ENCODE results near the gene IFIT3.

Gene IFIT3

DNA sequence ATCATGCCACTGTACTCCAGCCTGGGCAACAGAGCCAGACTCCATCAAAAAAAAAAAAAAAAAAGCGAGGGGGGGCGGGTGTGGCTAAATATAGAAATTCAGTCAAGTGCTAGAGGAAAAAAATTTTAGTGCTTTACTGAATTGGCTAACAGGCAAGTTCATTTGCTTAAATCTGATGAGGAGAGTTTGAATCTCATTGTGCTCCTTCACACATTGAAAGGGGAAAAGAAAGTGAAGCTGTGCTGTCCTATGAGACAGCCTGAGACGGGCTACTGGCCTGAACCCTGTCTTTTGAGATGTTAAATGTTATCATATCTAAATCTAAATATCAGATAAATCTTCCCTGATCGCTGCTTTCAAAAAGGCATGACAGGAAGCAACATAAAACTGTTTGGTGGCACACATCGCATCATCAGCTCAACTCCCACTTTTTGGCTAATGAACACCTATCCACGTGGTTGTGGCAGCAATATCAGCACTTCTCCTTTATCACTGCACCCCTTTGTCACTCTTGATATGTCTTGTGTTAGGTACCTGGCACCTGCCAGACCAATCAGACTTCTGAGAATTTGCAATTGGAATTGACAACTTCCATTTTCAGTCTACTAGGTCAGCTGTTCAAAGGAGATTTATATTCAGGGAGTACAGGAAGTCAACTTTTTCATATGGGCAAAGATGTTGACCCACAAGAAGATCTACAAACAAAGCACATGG, 36.1 kb downstream of the IFIT3 start:
- POLR2A ChIA-PET: no interaction called here
- Histone ChIP-seq H3K9me3 (ENCODE audit: control insufficient read depth, insufficient read depth, low read depth, low read length) (no peaks in the 10 kb centered on the region), H3K36me3 (ENCODE audit: control insufficient read depth in 2 of 2, insufficient read depth in 1 of 2, low read length in 2 of 2) (no peaks in the 10 kb centered on the region), H3K27ac (ENCODE audit: extremely low read depth, low read depth, low read length) (no peak overlapping the region), H3K4me1 (ENCODE audit: control insufficient read depth, insufficient read depth, low read length) (no peaks in the 10 kb centered on the region), H3K4me3 (ENCODE audit: low read depth, low read length) (no peak overlapping the region)
- TF ChIP-seq ZNF133 (tag by site-specific recombination; IDR thresholded peaks at IDR 0.05) (no peak), ZNF311 (tag by site-specific recombination; IDR thresholded peaks at IDR 0.05; ENCODE audit: borderline replicate concordance) (no peak), ZNF548 (tag by site-specific recombination; IDR thresholded peaks at IDR 0.05) (no peak), ZNF785 (tag by site-specific recombination; IDR thresholded peaks at IDR 0.05) (no peak), ZNF23 (tag by site-specific recombination; IDR thresholded peaks at IDR 0.05; ENCODE audit: borderline replicate concordance) (no peak), ZNF677 (tag by site-specific recombination; IDR thresholded peaks at IDR 0.05) (no peak), ZSCAN30 (tag by site-specific recombination; IDR thresholded peaks at IDR 0.05) (no peak), ZNF266 (tag by site-specific recombination; IDR thresholded peaks at IDR 0.05; ENCODE audit: low read depth) (no peak), ZNF19 (tag by site-specific recombination; IDR thresholded peaks at IDR 0.05; ENCODE audit: low read depth) (no peak), ATF2 (tag by site-specific recombination; IDR thresholded peaks at IDR 0.05; ENCODE audit: low read depth) (no peak), OSR2 (tag by site-specific recombination; IDR thresholded peaks at IDR 0.05) (no peak)
- TF ChIP-seq, protein P1, sequence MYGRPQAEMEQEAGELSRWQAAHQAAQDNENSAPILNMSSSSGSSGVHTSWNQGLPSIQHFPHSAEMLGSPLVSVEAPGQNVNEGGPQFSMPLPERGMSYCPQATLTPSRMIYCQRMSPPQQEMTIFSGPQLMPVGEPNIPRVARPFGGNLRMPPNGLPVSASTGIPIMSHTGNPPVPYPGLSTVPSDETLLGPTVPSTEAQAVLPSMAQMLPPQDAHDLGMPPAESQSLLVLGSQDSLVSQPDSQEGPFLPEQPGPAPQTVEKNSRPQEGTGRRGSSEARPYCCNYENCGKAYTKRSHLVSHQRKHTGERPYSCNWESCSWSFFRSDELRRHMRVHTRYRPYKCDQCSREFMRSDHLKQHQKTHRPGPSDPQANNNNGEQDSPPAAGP (tag by site-specific recombination; IDR thresholded peaks at IDR 0.05): no peak
- CTCF ChIA-PET: interaction anchor here (1.0 to 1.6 kb wide), 3 partner anchors 17 to 100 kb away, joined by 3 read pairs; no protein-coding TSS in a partner anchor

DNA sequence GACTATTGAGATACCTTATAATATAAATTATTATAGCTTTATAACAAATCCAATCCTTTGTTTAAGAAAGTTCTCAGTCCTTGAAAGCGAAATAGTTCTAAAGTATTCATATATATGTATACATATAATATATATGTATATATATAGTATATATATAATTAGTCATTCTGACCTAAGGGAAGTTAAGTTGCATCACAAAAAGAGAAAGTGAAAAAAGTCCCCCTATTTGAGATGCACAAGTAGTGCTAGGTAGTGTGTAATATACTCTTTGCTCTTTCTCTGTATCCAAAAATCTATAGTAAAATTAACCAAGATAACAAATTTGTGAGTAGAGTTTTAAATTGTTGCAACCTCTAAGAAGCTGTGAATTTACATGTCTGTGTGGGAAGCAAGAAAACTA, 36.7 kb downstream of the IFIT3 start:
- ChIA-PET CTCF (interaction anchor here (1.0 to 1.6 kb wide), 4 partner anchors 18 to 101 kb away, joined by 3 read pairs; partner anchors contain the start of gene IFIT2), POLR2A (no interaction called here)
- no peaks in the 10 kb centered on the region for H3K4me1 ChIP-seq (ENCODE audit: control insufficient read depth, insufficient read depth, low read length)
- no peaks in the 10 kb centered on the region for H3K36me3 ChIP-seq (ENCODE audit: control insufficient read depth in 2 of 2, insufficient read depth in 1 of 2, low read length in 2 of 2)
- TF ChIP-seq ZNF202 (tag by site-specific recombination; IDR thresholded peaks at IDR 0.05; ENCODE audit: borderline replicate concordance): no peak
- TF ChIP-seq, protein P2, sequence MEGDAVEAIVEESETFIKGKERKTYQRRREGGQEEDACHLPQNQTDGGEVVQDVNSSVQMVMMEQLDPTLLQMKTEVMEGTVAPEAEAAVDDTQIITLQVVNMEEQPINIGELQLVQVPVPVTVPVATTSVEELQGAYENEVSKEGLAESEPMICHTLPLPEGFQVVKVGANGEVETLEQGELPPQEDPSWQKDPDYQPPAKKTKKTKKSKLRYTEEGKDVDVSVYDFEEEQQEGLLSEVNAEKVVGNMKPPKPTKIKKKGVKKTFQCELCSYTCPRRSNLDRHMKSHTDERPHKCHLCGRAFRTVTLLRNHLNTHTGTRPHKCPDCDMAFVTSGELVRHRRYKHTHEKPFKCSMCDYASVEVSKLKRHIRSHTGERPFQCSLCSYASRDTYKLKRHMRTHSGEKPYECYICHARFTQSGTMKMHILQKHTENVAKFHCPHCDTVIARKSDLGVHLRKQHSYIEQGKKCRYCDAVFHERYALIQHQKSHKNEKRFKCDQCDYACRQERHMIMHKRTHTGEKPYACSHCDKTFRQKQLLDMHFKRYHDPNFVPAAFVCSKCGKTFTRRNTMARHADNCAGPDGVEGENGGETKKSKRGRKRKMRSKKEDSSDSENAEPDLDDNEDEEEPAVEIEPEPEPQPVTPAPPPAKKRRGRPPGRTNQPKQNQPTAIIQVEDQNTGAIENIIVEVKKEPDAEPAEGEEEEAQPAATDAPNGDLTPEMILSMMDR (tag by site-specific recombination; IDR thresholded peaks at IDR 0.05): no peak
- TF ChIP-seq ZNF350 (tag by site-specific recombination; IDR thresholded peaks at IDR 0.05): no peak
- no peak for TF ChIP-seq ZNF629 (tag by site-specific recombination; IDR thresholded peaks at IDR 0.05)
- no peak for TF ChIP-seq ZNF704 (tag by site-specific recombination; IDR thresholded peaks at IDR 0.05)
- TF ChIP-seq SP7 (tag by site-specific recombination; IDR thresholded peaks at IDR 0.05): no peak
- no peak for TF ChIP-seq GLIS1 (tag by site-specific recombination; IDR thresholded peaks at IDR 0.05)
- no peak for TF ChIP-seq ZNF558 (tag by site-specific recombination; IDR thresholded peaks at IDR 0.05)
- no peak overlapping the region for H3K27ac ChIP-seq (ENCODE audit: extremely low read depth, low read depth, low read length)
- H3K9me3 ChIP-seq (ENCODE audit: control insufficient read depth, insufficient read depth, low read depth, low read length): no peaks in the 10 kb centered on the region
- no peak overlapping the region for H3K4me3 ChIP-seq (ENCODE audit: low read depth, low read length)
